RPMI7951 (cell line): ENCODE results near the gene TUBB4B. TPM values are rescaled to one million over a fixed set of nuclear protein-coding genes. Genes with fewer than 3 reads are reported as not detected.

Experiments
- DNase-seq: peaks from one replicate; pipeline ENCODE4 v3.0.0-alpha.2; 2012; ENCODE audit warnings: low read depth
- total RNA-seq: library from RNA; depleted of rRNA; stranded (reverse); fragments of >200 nt; shearing (Covaris generic); gene quantifications from 2 replicates; pipeline ENCODE4 v1.2.3, GENCODE V29; 2014

The TUBB4B gene
- total RNA-seq, 1 experiment from 2014 or later: 295 TPM

- DNase-seq: no peak
Observed at GRCh38 chr9:137225699-137226331, 15.3 kb upstream of the TUBB4B start.

DNA sequence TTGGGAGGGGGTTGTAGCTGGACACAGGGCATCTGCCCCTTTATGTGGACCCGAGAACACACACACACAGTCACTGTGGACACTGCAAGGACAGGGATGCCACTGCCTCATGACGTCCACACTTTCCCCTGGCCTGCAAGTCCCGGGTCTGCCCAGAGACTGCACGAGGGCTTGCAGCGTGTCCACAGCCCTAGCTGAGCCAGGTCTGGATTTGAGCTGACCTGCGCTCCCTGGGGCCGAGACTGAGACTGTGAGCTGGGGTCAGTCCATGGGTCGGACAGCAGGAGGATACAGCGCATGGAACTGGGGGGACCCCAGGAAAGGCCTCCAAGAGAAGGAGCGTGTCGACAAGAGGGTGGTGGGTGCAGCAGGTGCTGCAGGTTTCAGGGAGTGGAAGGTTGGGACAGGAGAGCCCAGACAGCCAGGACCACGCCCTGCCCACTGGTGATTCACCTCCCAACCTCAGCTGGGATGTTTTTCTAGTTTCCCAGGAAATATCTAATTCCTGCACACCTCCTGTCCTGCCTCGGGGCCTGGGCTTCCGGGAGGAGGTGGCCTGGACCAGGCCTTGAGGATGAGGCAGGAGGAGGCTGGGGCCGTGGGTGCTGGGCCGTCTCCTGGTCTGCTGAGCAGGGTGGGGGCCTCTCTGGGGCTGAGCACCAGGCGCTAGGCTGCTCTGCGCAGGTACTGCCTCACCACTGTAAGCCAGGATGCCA, 14.6 kb upstream of the TUBB4B start:
- peak; percentile 41 for DNase-seq

DNA sequence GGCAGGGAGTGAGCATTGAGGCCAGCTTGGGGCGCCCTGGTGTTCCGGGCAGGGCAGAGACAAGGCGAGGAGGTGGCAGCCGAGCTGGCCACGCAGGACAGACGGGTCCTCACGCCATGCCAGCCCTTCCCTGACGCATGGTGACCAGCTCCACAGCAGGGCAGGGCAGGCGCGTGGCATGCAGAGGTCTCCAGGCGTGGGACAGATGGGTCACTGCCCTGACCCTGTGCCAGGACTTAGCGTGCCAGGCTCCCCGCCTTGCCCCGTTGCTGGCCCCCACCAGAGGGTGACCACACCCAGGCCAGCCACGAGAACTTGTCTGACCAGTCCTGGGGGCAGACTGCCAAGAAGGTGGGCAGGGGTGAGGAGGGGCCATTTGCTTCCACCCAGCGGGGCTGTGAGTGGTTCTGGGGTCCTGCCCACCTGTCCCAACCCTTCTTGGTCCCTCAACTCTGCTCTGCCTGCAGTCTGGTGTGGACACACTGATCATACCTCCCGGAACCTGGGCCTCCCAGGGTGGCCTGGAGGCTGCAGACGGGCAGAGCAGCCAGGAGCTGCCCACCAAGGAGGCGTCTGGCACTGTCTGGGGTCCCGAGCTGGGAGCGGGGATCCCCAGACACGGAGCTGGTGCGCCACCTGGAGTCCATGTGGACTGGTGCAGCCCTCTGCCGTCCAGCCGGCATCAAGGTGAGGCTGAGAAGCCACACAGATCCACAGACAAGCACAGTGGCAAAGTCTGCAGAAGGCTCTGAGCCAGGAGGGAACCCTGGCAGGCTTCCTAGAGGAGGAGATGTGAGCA, 13.8 kb upstream of the TUBB4B start, which contains the start of gene RNF224:
TSS of gene RNF224 (plus strand) at position 449 of the 799 bp plus-strand sequence. CDS start 834 bp downstream, outside the sequence.
- peak; percentile 63 for DNase-seq

GRCh38 chr9:137227853-137228505, 13.1 kb upstream of the TUBB4B start:
- DNase-seq: no peak

DNA sequence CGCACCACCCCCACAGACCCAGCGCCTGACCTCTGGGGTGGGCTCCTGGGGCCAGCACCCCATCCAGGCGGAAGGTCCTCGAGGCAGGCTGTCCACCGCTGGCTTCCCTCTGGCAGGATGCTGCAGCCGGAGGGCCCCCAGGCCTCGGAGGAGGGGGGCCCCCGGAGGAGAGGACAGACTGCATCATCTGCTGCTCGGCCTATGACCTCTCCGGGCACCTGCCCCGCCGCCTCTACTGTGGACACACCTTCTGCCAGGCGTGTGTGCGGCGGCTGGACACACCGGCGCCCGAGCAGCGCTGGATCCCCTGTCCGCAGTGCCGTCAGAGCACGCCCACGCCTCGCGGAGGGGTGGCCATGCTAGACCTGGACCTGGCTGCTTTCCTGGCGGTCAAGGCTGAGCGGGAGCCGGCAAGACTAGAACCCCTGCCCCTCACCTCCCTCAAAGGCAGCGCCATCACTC, 12.6 kb upstream of the TUBB4B start:
- DNase-seq: no peak

DNA sequence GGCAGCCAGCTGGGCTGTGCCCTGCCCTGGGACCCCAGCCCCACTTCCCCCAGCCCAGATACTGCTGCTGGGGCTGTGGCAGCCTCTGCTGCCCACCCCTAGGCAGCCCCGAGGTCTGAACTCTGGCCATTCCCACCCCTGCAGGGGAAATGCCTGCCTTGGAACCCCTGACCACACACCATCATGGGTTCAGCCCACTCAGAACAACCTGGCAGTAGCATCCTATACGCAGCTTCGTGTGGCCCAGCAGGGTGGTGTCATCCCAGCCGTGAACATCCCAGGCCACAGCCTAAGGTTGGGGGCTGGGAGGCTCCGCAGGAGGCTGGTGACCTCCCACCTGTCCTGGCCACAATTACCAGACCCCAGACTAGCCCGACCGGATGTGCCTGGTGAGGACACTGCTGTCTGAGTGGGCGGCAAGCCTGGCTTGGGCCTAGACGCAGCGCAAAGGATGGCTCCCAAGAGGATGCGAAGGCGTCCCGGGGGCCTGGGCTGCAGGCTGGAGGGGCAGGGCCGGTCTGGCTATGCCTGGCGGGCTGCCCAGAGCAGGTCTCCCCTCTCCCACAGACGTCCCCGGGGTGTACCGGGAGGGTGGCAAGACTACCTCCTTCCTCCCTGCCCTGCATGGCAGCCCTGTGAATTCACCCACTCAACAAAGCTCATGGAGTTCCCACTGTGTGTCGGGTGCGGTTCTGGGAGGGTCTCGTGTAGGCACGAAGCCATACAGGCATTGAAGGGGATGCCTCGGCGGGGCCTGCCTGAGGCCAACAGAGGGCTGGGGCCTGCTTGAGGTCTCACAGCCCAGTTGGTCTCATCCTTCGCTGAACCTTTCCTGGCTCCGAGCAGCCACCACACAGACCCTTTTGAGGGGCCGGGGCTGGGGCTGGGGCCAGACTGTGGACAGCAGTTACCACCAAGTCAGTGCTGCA, 11.9 kb upstream of the TUBB4B start:
- no peak for DNase-seq

DNA sequence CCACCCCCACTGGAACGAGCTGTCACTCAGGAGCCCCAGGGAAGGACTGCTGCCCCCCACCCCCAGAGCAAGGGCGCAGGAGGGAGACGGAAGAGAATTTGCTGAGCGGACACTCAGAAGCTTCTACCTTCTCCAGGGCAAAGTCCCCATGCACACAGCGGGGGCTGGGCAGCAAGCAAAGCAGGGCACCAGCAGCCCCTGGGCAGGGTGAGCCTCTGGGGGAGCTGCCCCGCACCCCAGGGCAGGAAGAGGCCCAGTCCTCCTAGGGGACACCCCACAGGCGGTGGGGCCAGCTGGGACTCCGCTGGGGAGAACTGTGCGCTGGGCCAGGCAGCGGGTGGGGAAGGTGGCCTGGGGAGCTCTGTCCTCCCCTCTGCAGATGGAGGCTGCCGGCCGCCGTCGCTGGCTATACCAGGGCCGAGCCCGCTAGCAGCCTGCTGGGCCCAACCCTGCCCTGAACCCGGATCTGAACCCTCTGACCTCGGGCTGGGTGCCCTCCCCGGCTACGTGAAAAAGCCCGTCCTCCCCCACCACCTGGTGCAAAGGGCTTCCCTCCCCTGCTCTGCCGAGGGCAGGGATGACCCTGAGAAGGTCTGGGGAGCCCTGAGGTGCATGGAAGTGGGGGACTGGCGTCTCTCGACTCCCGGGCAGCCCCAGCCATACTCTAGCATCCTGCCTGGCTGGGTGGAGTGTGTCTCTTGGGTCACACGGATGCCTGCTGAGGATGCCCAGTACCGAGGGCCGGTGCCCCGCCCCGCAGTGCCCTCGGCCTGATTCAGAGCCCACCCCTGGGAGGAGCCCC, 11.0 kb upstream of the TUBB4B start:
- no peak for DNase-seq

- no peak for DNase-seq
Observed at GRCh38 chr9:137230705-137231371, 10.2 kb upstream of the TUBB4B start, which contains the start of gene SLC34A3. Gene SLC34A3 (plus strand): TSS chr9:137230901. CDS start chr9:137231703, 802 bp downstream.

DNA sequence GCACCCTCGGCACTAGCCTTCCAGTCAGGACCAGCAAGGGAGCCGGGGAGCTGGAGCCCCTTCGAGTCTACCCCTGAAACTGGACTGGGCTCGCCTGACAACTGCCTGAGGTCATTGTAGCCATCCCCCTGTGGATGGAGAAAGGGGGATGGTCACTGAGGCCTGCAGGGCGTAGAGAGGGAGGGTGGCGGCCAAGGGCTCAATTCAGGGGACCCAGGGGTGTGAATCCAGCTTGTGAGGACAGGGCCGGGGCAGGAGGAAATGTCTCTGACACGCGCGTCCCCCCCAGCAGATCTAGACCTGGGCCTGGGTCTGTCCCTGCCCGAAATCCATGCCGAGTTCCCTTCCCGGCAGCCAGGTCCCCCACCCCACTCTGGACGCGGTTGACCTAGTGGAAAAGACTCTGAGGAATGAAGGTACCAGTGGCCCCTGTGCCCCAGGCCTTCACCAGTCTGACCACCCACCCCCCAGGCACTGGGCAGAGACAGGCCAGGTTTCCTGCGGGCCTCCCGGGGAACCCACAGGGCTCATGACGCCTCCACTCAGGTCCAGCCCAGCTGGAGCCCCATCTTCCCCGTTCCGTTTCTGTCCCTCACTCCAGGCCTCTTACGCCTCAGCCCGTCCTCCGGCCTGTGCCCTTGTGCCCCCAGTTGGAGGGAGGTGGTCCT, 9.6 kb upstream of the TUBB4B start:
- no peak for DNase-seq

- DNase-seq: no peak
Observed at GRCh38 chr9:137232101-137232500, 9.0 kb upstream of the TUBB4B start.

DNA sequence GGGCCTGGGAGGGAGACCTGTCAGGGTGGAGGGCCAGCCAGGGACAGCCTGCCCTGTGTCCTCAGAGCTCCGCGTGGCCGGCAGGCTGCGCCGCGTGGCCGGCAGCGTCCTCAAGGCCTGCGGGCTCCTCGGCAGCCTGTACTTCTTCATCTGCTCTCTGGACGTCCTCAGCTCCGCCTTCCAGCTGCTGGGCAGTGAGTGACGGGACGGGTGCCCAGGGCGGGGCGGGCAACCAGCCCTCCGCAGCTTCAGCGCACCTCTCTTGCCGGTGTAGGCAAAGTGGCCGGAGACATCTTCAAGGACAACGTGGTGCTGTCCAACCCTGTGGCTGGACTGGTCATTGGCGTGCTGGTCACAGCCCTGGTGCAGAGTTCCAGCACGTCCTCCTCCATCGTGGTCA, 8.6 kb upstream of the TUBB4B start:
- DNase-seq: no peak

GRCh38 chr9:137233143-137233980, 7.7 kb upstream of the TUBB4B start:
- DNase-seq: no peak

DNA sequence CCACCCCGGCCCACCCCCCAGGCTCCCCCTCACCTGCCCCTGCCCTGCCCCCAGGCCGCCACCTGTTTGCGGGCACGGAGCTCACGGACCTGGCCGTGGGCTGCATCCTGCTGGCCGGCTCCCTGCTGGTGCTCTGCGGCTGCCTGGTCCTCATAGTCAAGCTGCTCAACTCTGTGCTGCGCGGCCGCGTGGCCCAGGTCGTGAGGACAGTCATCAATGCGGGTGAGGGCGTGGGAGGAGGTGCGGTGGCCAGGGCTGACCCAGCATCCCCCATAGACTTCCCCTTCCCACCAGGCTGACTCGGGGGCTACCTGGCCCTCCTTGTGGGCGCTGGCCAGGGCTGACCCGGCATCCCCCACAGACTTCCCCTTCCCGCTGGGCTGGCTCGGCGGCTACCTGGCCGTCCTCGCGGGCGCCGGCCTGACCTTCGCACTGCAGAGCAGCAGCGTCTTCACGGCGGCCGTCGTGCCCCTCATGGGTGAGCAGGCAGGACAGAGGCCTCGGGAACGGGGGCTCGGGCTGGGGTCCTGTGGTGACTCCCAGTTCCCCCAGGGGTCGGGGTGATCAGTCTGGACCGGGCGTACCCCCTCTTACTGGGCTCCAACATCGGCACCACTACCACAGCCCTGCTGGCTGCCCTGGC, 6.9 kb upstream of the TUBB4B start:
- DNase-seq: no peak

DNA sequence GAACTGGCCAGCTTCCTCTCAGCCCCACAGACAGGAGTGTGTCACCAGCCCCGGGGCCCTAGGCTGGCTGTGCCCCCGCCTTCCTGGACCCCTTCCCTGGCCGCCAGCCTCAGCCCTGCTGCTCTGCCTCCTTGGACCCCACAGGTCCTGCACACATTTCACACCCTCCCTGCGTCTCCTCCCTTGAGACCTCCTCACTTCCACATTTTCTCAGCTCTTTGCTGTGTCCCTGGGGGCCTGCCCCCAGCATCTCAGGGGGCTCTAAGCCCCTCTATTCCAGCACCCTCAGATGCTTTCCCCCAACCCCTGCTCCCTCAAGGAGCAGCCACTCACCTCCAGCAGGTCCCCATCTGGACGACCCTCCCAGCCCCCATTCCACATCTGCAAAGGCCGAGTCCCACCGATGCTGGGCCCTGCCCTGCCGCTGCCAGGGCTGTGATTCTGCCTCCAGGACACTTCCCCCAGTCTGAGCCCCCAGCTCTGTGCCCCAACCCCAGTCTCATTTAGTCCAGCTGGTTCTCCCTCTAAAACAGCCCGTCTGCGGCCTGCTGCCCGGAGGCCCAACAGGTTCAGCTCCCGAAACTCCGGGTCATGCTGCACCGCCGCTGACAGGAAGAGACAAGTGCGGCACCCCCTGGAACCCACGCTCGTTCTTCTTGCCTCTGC, 6.2 kb upstream of the TUBB4B start:
- DNase-seq: no peak

GRCh38 chr9:137235424-137236237, 5.5 kb upstream of the TUBB4B start:
- no peak for DNase-seq
